Measurements from ENCODE around the gene EPB41L3.

- no peak for TF ChIP-seq EZH2 (IDR thresholded peaks at IDR 0.05; ENCODE audit: low read length, missing control alignments)
- TF ChIP-seq, protein P1, sequence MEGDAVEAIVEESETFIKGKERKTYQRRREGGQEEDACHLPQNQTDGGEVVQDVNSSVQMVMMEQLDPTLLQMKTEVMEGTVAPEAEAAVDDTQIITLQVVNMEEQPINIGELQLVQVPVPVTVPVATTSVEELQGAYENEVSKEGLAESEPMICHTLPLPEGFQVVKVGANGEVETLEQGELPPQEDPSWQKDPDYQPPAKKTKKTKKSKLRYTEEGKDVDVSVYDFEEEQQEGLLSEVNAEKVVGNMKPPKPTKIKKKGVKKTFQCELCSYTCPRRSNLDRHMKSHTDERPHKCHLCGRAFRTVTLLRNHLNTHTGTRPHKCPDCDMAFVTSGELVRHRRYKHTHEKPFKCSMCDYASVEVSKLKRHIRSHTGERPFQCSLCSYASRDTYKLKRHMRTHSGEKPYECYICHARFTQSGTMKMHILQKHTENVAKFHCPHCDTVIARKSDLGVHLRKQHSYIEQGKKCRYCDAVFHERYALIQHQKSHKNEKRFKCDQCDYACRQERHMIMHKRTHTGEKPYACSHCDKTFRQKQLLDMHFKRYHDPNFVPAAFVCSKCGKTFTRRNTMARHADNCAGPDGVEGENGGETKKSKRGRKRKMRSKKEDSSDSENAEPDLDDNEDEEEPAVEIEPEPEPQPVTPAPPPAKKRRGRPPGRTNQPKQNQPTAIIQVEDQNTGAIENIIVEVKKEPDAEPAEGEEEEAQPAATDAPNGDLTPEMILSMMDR (conservative IDR thresholded peaks at IDR 0.05 in 1 of 2, IDR thresholded peaks at IDR 0.05 in 1 of 2; ENCODE audit: low read depth in 1 of 2, low read length in 2 of 2): no peak
Measured at GRCh38 chr18:5475267-5475666, 68.5 kb downstream of the EPB41L3 start.

Data from fibroblast of lung (primary cell).